ENCODE measurements around the gene ISG20.

DNA sequence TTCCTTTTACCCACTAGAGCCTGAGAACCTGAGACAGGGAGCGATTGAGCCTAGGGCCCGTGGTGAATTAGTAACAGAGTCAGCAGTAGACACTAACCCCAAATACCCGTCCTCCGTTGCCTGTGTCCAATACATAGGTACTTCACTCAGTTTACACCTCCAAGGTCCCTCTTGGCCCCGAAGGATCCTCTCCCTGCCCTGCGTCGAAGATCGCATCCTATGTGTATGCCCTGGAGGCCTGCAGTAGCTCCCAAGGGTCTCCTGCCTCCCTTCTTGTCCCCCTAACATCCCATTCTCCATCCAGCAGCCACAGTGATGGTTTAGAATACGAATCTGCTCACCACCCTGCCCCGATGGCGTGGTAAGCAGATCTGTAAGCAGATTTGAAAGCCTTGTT is 67.0 kb downstream of the ISG20 start:
- TF ChIP-seq, protein P1, sequence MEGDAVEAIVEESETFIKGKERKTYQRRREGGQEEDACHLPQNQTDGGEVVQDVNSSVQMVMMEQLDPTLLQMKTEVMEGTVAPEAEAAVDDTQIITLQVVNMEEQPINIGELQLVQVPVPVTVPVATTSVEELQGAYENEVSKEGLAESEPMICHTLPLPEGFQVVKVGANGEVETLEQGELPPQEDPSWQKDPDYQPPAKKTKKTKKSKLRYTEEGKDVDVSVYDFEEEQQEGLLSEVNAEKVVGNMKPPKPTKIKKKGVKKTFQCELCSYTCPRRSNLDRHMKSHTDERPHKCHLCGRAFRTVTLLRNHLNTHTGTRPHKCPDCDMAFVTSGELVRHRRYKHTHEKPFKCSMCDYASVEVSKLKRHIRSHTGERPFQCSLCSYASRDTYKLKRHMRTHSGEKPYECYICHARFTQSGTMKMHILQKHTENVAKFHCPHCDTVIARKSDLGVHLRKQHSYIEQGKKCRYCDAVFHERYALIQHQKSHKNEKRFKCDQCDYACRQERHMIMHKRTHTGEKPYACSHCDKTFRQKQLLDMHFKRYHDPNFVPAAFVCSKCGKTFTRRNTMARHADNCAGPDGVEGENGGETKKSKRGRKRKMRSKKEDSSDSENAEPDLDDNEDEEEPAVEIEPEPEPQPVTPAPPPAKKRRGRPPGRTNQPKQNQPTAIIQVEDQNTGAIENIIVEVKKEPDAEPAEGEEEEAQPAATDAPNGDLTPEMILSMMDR (IDR thresholded peaks at IDR 0.05) = no peak
- TF ChIP-seq EZH2 (IDR thresholded peaks at IDR 0.05) (no peak), EZH2phosphoT487 (IDR thresholded peaks at IDR 0.05) (no peak)
